ENCODE measurements around the gene XPNPEP2.
A peak's percentile ranks its signal among the peaks of the same experiment; 100 is the strongest.

The XPNPEP2 gene

GRCh38 chrX:129761596-129761995, 22.8 kb downstream of the XPNPEP2 start:
- Histone ChIP-seq H4K20me1 (ENCODE audit: insufficient read depth) (no peaks in the 10 kb centered on the region), H3K4me1 (ENCODE audit: low read depth, poor library complexity, severe bottlenecking) (peaks cover 18% of the 10 kb centered on the region), H3K36me3 (ENCODE audit: insufficient read depth) (no peaks in the 10 kb centered on the region), H2AFZ (ENCODE audit: low read depth) (no peak overlapping the region), H3K27ac (no peak overlapping the region), H3K9ac (no peak overlapping the region), H3K79me2 (ENCODE audit: insufficient read depth, low read depth) (no peaks in the 10 kb centered on the region), H3K4me2 (no peak overlapping the region), H3K4me3 (IDR thresholded peaks at IDR 0.05; ENCODE audit: insufficient read depth, low read depth, low read length) (no peak overlapping the region), H3K27me3 (ENCODE audit: insufficient read depth, low read depth) (no peaks in the 10 kb centered on the region)
- no peak for TF ChIP-seq CTCF (conservative IDR thresholded peaks at IDR 0.05; ENCODE audit: low read depth, low read length)

GRCh38 chrX:129762448-129762847, 23.7 kb downstream of the XPNPEP2 start:
- no peak overlapping the region for H3K4me2 ChIP-seq
- no peak overlapping the region for H2AFZ ChIP-seq (ENCODE audit: low read depth)
- H3K36me3 ChIP-seq (ENCODE audit: insufficient read depth), result no peaks in the 10 kb centered on the region
- no peak overlapping the region for H3K9ac ChIP-seq
- no peaks in the 10 kb centered on the region for H3K27me3 ChIP-seq (ENCODE audit: insufficient read depth, low read depth)
- H3K4me3 ChIP-seq (IDR thresholded peaks at IDR 0.05; ENCODE audit: insufficient read depth, low read depth, low read length), result no peak overlapping the region
- H3K27ac ChIP-seq, result no peak overlapping the region
- H4K20me1 ChIP-seq (ENCODE audit: insufficient read depth), result no peaks in the 10 kb centered on the region
- no peaks in the 10 kb centered on the region for H3K79me2 ChIP-seq (ENCODE audit: insufficient read depth, low read depth)
- TF ChIP-seq CTCF (conservative IDR thresholded peaks at IDR 0.05; ENCODE audit: low read depth, low read length), result no peak
- H3K4me1 ChIP-seq (ENCODE audit: low read depth, poor library complexity, severe bottlenecking), result peaks cover 18% of the 10 kb centered on the region

GRCh38 chrX:129763666-129764065, 24.9 kb downstream of the XPNPEP2 start:
- Histone ChIP-seq H3K79me2 (ENCODE audit: insufficient read depth, low read depth) (no peaks in the 10 kb centered on the region), H3K4me3 (IDR thresholded peaks at IDR 0.05; ENCODE audit: insufficient read depth, low read depth, low read length) (no peak overlapping the region), H3K4me1 (ENCODE audit: low read depth, poor library complexity, severe bottlenecking) (peaks cover 30% of the 10 kb centered on the region), H4K20me1 (ENCODE audit: insufficient read depth) (no peaks in the 10 kb centered on the region), H3K36me3 (ENCODE audit: insufficient read depth) (no peaks in the 10 kb centered on the region), H2AFZ (ENCODE audit: low read depth) (no peak overlapping the region), H3K27ac (no peak overlapping the region), H3K27me3 (ENCODE audit: insufficient read depth, low read depth) (no peaks in the 10 kb centered on the region), H3K4me2 (no peak overlapping the region), H3K9ac (no peak overlapping the region)
- no peak for TF ChIP-seq CTCF (conservative IDR thresholded peaks at IDR 0.05; ENCODE audit: low read depth, low read length)

GRCh38 chrX:129768186-129768585, 29.4 kb downstream of the XPNPEP2 start:
- H3K27me3 ChIP-seq (ENCODE audit: insufficient read depth, low read depth), result no peaks in the 10 kb centered on the region
- peak overlapping the region; percentile 88 for H3K27ac ChIP-seq
- H2AFZ ChIP-seq (ENCODE audit: low read depth), result peak overlapping the region; percentile 57; the same call in 1 of the 2 replicates
- H3K79me2 ChIP-seq (ENCODE audit: insufficient read depth, low read depth), result no peaks in the 10 kb centered on the region
- H3K36me3 ChIP-seq (ENCODE audit: insufficient read depth), result no peaks in the 10 kb centered on the region
- peaks cover 30% of the 10 kb centered on the region for H3K4me1 ChIP-seq (ENCODE audit: low read depth, poor library complexity, severe bottlenecking)
- no peak overlapping the region for H3K9ac ChIP-seq
- TF ChIP-seq CTCF (conservative IDR thresholded peaks at IDR 0.05; ENCODE audit: low read depth, low read length), result no peak
- H3K4me2 ChIP-seq, result peak overlapping the region; percentile 58
- no peak overlapping the region for H3K4me3 ChIP-seq (IDR thresholded peaks at IDR 0.05; ENCODE audit: insufficient read depth, low read depth, low read length)
- no peaks in the 10 kb centered on the region for H4K20me1 ChIP-seq (ENCODE audit: insufficient read depth)

Measured in KMS-11 (cell line).